ENCODE data around the gene ASTN2. TPM values are rescaled to one million over a fixed set of nuclear protein-coding genes. Genes with fewer than 3 reads are reported as not detected.

The ASTN2 gene
- total RNA-seq, 6 experiments from 2014 or later = 0.91 to 3.1 (median 2.5) TPM

DNA sequence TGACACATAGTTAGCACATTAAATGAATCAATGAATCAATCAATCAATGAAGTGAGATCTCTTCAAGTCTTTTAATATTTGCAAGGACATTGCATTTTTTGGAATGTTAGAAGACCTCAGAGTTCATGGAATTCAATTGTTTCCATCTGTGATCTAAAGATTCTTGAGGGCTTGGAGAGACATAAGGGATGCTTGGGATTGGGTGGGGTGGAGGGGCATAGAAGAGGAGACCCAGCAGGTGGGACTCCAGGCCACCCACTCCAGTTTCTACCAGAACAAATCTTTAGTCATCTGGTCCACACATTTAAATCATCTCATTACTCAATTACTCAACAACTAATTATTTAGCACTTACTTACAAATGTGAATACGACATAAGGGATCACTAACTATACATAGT lies 978.7 kb downstream of the ASTN2 start:
- no peak overlapping the region for H3K27ac ChIP-seq
- no peak for TF ChIP-seq POLR2A (IDR thresholded peaks at IDR 0.05)
- no peak for TF ChIP-seq CTCF (IDR thresholded peaks at IDR 0.05)
- 100% methylated on average over 1 of the region's 1 CpG for WGBS (ENCODE audit: insufficient coverage, low coverage, low lambda C conversion rate, missing lambda C conversion rate)
- intact Hi-C loops (cut with DNase I) = no loop called here
- H3K4me1 ChIP-seq = peaks cover 0 to 5% (median 0%) of the 10 kb centered on the region in 4 donors
- no peaks in the 10 kb centered on the region for H3K9me3 ChIP-seq
- ATAC-seq = no peak
- no peak overlapping the region for H3K4me3 ChIP-seq
- no peaks in the 10 kb centered on the region for H3K36me3 ChIP-seq
- no peak for DNase-seq
- no peaks in the 10 kb centered on the region for H3K27me3 ChIP-seq

DNA sequence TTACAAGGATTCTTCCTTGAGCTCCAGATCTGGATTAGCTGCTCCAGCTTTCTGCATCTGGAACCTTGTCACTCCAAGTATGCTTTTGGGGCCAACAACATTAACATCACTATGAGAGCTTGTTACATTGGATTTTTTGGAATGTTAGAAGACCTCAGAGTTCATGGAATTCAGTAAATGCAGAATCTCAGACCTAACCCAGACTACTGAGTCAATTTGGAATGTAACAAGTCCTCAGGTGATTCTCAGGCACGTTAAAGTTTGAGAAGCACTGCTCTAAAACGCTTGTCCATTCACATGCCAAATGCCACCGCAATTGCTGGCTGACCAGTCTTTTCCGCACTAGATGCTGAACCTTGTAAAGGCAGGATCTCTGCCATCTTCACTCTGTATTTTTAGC lies 979.2 kb downstream of the ASTN2 start:
- no peak overlapping the region for H3K4me3 ChIP-seq
- intact Hi-C loops (cut with DNase I) = no loop called here
- TF ChIP-seq CTCF (IDR thresholded peaks at IDR 0.05) (no peak), POLR2A (IDR thresholded peaks at IDR 0.05) (no peak)
- WGBS (ENCODE audit: insufficient coverage, low coverage, low lambda C conversion rate, missing lambda C conversion rate) = 82% methylated on average over 3 of the region's 4 CpGs
- H3K4me1 ChIP-seq = peaks cover 0 to 5% (median 0%) of the 10 kb centered on the region in 4 donors
- H3K36me3 ChIP-seq = no peaks in the 10 kb centered on the region
- DNase-seq = no peak
- no peaks in the 10 kb centered on the region for H3K27me3 ChIP-seq
- ATAC-seq = no peak
- no peak overlapping the region for H3K27ac ChIP-seq
- H3K9me3 ChIP-seq = no peaks in the 10 kb centered on the region

GRCh38 chr9:116434314-116434713 lies 980.5 kb downstream of the ASTN2 start:
- Histone ChIP-seq H3K27ac (no peak overlapping the region), H3K27me3 (no peaks in the 10 kb centered on the region), H3K4me1 (peaks cover 0 to 5% (median 0%) of the 10 kb centered on the region in 4 donors), H3K9me3 (no peaks in the 10 kb centered on the region), H3K4me3 (no peak overlapping the region), H3K36me3 (no peaks in the 10 kb centered on the region)
- ATAC-seq (no peak), DNase-seq (no peak)
- intact Hi-C loops (cut with DNase I) = no loop called here
- WGBS (ENCODE audit: insufficient coverage, low coverage, low lambda C conversion rate, missing lambda C conversion rate) = 69% methylated on average over 3 of the region's 4 CpGs
- TF ChIP-seq POLR2A (IDR thresholded peaks at IDR 0.05) = no peak
- TF ChIP-seq CTCF (IDR thresholded peaks at IDR 0.05) = no peak

DNA sequence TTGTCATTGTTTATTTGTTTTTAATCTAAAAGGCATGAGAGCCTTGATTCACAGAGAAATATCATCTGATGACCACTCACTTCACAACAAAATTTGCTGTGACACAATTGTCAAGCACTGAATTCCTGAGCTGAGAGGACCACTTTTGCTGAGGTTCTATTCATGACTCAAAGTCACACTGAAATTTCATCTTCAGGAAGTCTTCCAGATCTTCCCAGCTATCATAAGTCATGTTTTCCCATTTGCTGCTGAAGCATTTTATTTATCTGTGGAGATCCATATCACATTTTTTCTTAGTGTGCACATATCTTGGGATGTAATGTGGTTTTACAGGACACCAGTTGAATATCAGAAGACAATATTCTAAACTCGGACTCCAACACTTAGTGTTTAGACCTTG lies 982.8 kb downstream of the ASTN2 start:
- TF ChIP-seq POLR2A (IDR thresholded peaks at IDR 0.05) (no peak), CTCF (IDR thresholded peaks at IDR 0.05) (no peak)
- Histone ChIP-seq H3K4me3 (no peak overlapping the region), H3K4me1 (peaks cover 0 to 5% (median 0%) of the 10 kb centered on the region in 4 donors), H3K36me3 (no peaks in the 10 kb centered on the region), H3K27me3 (no peaks in the 10 kb centered on the region), H3K27ac (no peak overlapping the region), H3K9me3 (no peaks in the 10 kb centered on the region)
- 82% methylated on average over 1 of the region's 1 CpG for WGBS (ENCODE audit: insufficient coverage, low coverage, low lambda C conversion rate, missing lambda C conversion rate)
- DNase-seq (no peak), ATAC-seq (no peak)
- intact Hi-C loops (cut with DNase I) = no loop called here

GRCh38 chr9:116430849-116431248 lies 984.0 kb downstream of the ASTN2 start:
- H3K27ac ChIP-seq = no peak overlapping the region
- ATAC-seq = peak; percentile 43 to 81 (median 70)
- TF ChIP-seq CTCF (IDR thresholded peaks at IDR 0.05) (no peak), POLR2A (IDR thresholded peaks at IDR 0.05) (no peak)
- H3K4me3 ChIP-seq = no peak overlapping the region
- no peaks in the 10 kb centered on the region for H3K27me3 ChIP-seq
- H3K4me1 ChIP-seq = peaks cover 0 to 5% (median 0%) of the 10 kb centered on the region in 4 donors
- no peaks in the 10 kb centered on the region for H3K36me3 ChIP-seq
- DNase-seq = no peak
- WGBS (ENCODE audit: insufficient coverage, low coverage, low lambda C conversion rate, missing lambda C conversion rate) = 71% methylated on average over 3 of the region's 3 CpGs
- intact Hi-C loops (cut with DNase I) = no loop called here
- H3K9me3 ChIP-seq = no peaks in the 10 kb centered on the region

Data from right lobe of liver (tissue), 6 donors.